Stimulated activated CD4-positive, alpha-beta T cell treated with anti-CD3 and anti-CD28 coated beads, Interleukin-2, amount 100 ng/mL, for 4 hours (primary cell): ENCODE data around the gene ROBO1.
"Not testable (repeated sequence)": the region's sequence is repeated elsewhere in the genome, so short reads cannot be mapped to it uniquely, and the experiment has no call there.

Experiments used
- DNase-seq: peaks from one replicate; pipeline ENCODE4 v3.0.0-alpha.2; 2020; ENCODE audit warnings: low read depth

Gene ROBO1

GRCh38 chr3:79369306-79369705, 398.5 kb downstream of the ROBO1 start:
- DNase-seq = no peak

GRCh38 chr3:79368403-79368802, 399.4 kb downstream of the ROBO1 start:
- DNase-seq = no peak

GRCh38 chr3:79367803-79368202, 400.0 kb downstream of the ROBO1 start:
- DNase-seq = no peak

- no peak for DNase-seq
Observed at GRCh38 chr3:79367066-79367465, 400.7 kb downstream of the ROBO1 start.

DNA sequence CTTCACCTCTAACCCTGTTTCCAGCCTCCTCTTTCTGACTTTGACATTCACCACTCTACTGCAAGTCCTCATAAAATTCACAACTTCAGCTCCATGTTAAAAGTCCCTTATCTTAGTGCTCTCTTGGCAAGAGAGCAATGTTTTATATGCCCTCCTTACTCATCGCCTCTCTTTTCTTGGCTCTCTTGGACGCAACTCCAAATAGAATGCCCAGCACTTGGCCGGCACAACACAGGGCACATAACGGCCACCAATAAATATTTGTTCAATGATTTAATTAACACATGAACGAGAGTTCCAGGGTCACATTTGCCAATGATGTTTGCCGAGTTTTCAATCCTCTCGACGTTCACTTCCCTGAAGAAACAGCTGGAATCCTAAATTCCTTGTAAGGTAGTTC, 401.4 kb downstream of the ROBO1 start:
- DNase-seq = no peak

GRCh38 chr3:79364784-79365183, 403.0 kb downstream of the ROBO1 start:
- DNase-seq = no peak

GRCh38 chr3:79362571-79363270, 405.1 kb downstream of the ROBO1 start:
- no peak for DNase-seq

DNA sequence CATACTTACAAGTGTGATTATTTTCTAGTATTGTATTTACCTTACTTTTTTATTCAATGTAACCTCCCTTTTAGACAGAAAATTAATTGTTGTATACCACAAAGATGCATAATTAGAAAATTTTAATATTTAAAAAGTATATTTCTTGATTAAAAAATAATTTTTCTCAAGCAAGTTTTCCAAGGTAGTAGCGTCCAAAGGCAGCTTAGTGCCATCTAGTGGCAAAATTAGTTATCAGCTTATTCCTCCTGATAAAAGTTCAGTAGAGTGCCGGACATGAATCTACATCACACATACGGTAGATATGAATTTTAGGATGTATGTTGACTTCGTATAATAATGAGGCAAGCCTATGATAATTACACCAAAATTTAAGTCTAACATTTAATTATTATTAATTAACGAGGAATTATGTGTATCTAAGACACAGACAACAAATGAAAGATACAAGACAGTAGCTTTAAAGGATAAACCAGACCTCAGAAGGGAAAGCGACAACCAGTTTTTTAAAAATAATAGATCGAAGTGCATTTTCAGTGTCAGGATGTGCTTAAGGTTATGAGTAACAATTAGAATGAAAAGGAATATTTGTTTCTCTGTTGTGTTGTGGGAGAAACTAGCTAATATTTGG, 405.9 kb downstream of the ROBO1 start:
- DNase-seq = no peak

DNA sequence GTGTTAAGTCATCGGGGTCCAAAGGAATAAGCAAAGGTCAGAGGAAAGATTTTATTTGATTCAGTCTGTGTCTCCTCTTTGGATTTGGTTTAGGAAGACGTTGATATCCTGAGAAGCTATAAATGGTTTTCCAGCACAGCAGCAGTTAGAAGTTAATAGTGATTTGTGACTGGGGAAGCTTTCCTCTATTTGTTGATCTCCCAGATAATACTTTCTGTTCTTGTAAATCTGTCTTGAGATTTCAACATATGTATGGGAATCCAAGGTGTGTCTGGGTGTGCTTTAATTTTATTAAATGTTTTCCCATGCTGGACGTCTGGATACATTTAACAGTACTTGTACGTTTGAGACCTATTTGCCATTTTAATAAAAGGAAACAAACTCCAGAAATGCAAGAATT, 409.5 kb downstream of the ROBO1 start:
- no peak for DNase-seq

- DNase-seq = no peak
Observed at GRCh38 chr3:79354179-79354688, 413.6 kb downstream of the ROBO1 start.

GRCh38 chr3:79351699-79352098, 416.1 kb downstream of the ROBO1 start:
- DNase-seq = no peak

GRCh38 chr3:79344876-79345871, 422.6 kb downstream of the ROBO1 start:
- DNase-seq = no peak

DNA sequence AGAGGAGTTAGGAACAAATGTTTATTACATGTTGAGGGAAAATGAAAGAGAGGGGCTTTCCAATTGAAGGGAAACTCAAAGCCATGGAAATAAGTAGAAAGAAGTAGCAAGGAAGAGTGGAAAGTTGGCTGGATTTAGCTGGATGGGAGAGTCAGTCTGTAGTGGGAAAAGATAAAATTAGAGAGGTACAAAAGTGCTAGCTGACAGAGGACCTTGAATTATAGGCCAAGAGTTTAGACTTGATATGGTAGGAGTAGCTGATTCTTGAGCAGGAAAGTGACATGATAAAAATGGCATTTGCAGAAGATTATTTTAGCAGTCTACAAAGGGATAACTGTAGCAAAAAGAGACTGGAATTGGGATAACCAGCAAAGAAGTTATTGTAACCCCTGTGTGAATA, 425.8 kb downstream of the ROBO1 start:
- DNase-seq = no peak

DNA sequence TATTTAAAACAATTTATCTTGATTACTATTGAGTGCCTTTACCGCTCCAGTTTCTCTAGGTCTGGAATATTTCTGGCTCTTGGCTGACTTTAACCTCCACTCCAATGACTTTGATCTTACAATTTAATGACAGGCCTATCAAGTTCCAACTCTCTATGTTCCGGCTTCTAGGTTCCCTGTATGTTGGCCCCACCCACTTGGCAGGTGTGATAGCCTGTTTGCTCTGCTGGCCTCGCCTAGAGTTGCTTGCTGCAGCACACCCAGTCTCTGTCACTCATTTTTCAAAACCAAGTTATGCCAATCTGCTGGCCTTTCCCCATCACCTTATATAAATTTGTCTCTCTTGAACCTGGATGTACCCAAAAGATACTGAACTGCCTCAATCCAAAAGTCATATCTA, 428.0 kb downstream of the ROBO1 start:
- no peak for DNase-seq

DNA sequence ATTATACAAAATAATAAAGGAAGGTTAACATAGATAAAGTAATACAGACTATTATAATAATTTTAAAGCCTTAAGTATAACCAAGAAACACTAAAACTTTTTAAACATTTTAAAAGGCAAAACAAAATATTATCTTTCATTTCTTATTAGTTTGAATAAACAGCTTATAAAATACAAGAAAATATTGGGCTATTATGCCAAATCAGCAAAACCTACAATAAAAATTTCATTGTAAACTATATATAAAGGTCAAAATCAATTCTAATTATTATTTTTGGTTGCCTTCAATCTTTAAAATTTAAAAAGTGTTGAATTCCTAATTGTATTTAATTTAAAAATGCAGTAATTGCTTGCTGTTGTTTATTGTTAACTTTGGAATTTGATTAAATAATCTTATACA, 430.0 kb downstream of the ROBO1 start:
- no peak for DNase-seq

GRCh38 chr3:79329154-79329553, 438.6 kb downstream of the ROBO1 start:
- DNase-seq = no peak

DNA sequence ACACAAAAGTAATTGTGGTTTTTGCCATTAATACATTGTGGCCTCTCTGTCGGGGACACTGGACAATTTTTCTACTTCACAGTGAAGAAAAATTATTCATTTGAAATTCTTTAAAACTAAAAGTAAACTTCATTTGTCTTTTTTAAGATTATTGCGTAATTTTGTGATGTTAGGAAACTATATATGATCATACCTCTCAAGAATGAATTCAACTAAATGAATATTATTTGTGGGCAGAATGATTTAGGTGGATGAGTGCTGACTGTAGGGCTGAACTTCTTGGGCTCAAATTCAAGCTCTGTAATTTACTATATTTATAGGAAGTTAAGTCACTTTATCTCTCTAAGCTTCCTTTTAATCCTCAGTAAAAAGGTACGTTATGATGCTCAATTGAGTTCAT, 441.2 kb downstream of the ROBO1 start:
- DNase-seq = no peak

DNA sequence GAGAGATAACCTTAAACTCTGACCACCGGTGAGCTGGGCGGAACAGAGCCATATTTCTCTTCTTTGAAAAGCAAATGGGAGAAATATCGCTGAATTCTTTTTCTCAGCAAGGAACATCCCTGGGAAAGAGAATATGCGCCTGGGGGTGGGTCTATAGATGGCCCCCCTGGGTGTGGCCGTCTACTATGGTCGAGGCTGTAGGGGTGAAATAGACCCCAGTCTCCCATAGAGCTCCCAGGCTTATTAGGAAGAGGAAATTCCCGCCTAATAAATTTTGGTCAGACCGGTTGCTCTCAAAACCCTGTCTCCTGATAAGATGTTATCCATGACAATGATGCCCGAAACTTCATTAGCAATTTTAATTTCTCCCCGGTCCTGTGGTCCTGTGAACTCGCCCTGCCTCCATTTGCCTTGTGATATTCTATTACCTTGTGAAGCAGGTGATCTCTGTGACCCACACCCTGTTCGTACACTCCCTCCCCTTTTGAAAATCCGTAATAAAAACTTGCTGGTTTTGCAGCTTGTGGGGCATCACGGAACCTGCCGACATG, 441.9 kb downstream of the ROBO1 start:
- DNase-seq = not testable (repeated sequence)

GRCh38 chr3:79317551-79318518, 450.0 kb downstream of the ROBO1 start:
- DNase-seq = no peak

- no peak for DNase-seq
Observed at GRCh38 chr3:79314962-79315361, 452.8 kb downstream of the ROBO1 start.

GRCh38 chr3:79314544-79314943, 453.3 kb downstream of the ROBO1 start:
- no peak for DNase-seq
